SH-SY5Y (cell line): ENCODE results near the gene ENDOG.

Source experiments
- GATA2 ChIP-seq: IDR thresholded peaks from 2 replicates; pipeline ENCODE4 v1.6.1; 2011; ENCODE audit warnings: mild to moderate bottlenecking, low read depth, low read length
- GATA3 ChIP-seq: IDR thresholded peaks from 2 replicates; pipeline ENCODE4 v1.6.1; 2011; ENCODE audit warnings: low read depth, mild to moderate bottlenecking, low read length, moderate library complexity

DNA sequence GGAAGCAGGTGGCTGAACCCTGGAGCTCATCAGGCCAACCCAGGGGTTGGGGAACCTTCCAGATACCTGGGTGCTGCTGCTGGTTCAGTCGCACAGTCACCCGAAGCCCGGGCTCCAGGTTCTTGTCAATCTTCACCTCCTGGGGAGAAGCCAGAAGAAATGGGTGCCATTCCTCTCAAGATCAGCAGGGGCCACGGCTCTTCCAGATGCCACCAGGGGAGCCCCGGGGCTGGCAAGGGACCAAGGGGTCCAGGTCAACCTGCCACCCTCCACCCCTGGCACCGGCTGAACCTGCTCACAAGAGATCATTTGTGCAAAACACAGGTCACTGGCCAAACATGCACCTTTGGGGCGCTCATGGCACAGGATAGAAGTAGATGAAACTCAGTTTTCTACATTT is 6.6 kb downstream of the ENDOG start:
- no peak for TF ChIP-seq GATA3
- TF ChIP-seq GATA2, result no peak
